WTC11 (cell line): ENCODE data around the gene ARPC1B. TPM values are rescaled to one million over a fixed set of nuclear protein-coding genes. Genes with fewer than 3 reads are reported as not detected.

Source experiments
- ATAC-seq: fragments of 200-7000 bp; cut with Tn5 transposase; 2 replicates; pipeline ENCODE4 v1.10.0; 2021; ENCODE audit warnings: mild to moderate bottlenecking, moderate library complexity
- CTCF ChIA-PET: fragments of 300-600 bp; sonication (Branson Sonifier 250); formaldehyde crosslinking; loops from one replicate; lab custom pipeline; 2021; ENCODE audit warnings: antibody characterized with exemption; lab: Charles Lee
- POLR2A ChIA-PET: fragments of 350-600 bp; sonication (Branson Sonifier 250); formaldehyde crosslinking; loops from one replicate; lab custom pipeline; 2021; ENCODE audit warnings: antibody characterized with exemption; lab: Charles Lee
- DNase-seq: peaks from one replicate; pipeline ENCODE4 v3.0.0; 2021; ENCODE audit warnings: low spot score
- H3K27ac Mint-ChIP-seq: 2 replicates; pipeline ENCODE4 v1.8.0; 2021; ENCODE audit warnings: mixed read lengths
- H3K27me3 Mint-ChIP-seq: 2 replicates; pipeline ENCODE4 v1.8.0; 2021; ENCODE audit warnings: low read depth, mild to moderate bottlenecking, moderate library complexity, mixed read lengths
- H3K36me3 Mint-ChIP-seq: 2 replicates; pipeline ENCODE4 v1.8.0; 2021; ENCODE audit warnings: mixed read lengths
- H3K4me1 Mint-ChIP-seq: 2 replicates; pipeline ENCODE4 v1.8.0; 2022; ENCODE audit warnings: mixed read lengths
- H3K4me3 Mint-ChIP-seq: 2 replicates; pipeline ENCODE4 v1.8.0; 2021; ENCODE audit warnings: mild to moderate bottlenecking, moderate library complexity, mixed read lengths
- H3K9me3 Mint-ChIP-seq: 2 replicates; pipeline ENCODE4 v1.8.0; 2021; ENCODE audit warnings: mixed read lengths
- ARID4B ChIP-seq: sonication (generic); formaldehyde crosslinking; IDR thresholded peaks from 2 replicates; pipeline ENCODE4 v1.8.0; 2023; ENCODE audit warnings: missing genetic modification reagents, mild to moderate bottlenecking, borderline replicate concordance
- ATF3 ChIP-seq: sonication (generic); formaldehyde crosslinking; conservative IDR thresholded peaks from 2 replicates; pipeline ENCODE4 v1.8.1; 2022; ENCODE audit warnings: mild to moderate bottlenecking, missing genetic modification reagents
- CREM ChIP-seq: sonication (generic); formaldehyde crosslinking; IDR thresholded peaks from 2 replicates; pipeline ENCODE4 v1.8.1; 2022; ENCODE audit warnings: mild to moderate bottlenecking, missing genetic modification reagents, moderate library complexity
- EMX1 ChIP-seq: fragments of 250-450 bp; sonication (Bioruptor Pico); IDR thresholded peaks from 2 replicates; pipeline ENCODE4 v1.8.0; 2021; ENCODE audit warnings: mild to moderate bottlenecking
- ESRRA ChIP-seq: sonication (generic); formaldehyde crosslinking; IDR thresholded peaks from 2 replicates; pipeline ENCODE4 v1.8.1; 2022; ENCODE audit warnings: mild to moderate bottlenecking, missing genetic modification reagents, borderline replicate concordance
- ETV6 ChIP-seq: sonication (generic); formaldehyde crosslinking; IDR thresholded peaks from 2 replicates; pipeline ENCODE4 v1.8.1; 2022; ENCODE audit warnings: mild to moderate bottlenecking, missing genetic modification reagents
- FOXK1 ChIP-seq: sonication (generic); formaldehyde crosslinking; IDR thresholded peaks from 2 replicates; pipeline ENCODE4 v1.8.0; 2022; ENCODE audit warnings: mild to moderate bottlenecking, moderate library complexity, missing genetic modification reagents
- GTF2I ChIP-seq: fragments of 250-450 bp; sonication (Bioruptor Pico); conservative IDR thresholded peaks from 2 replicates; pipeline ENCODE4 v1.4.0; 2021; ENCODE audit warnings: mild to moderate bottlenecking
- MXD4 ChIP-seq: fragments of 250-450 bp; sonication (Bioruptor Pico); IDR thresholded peaks from 2 replicates; pipeline ENCODE4 v1.8.0; 2021; ENCODE audit warnings: mild to moderate bottlenecking, moderate library complexity, borderline replicate concordance
- MYBL2 ChIP-seq: sonication (generic); formaldehyde crosslinking; IDR thresholded peaks from 2 replicates; pipeline ENCODE4 v1.8.1; 2023; ENCODE audit warnings: mild to moderate bottlenecking, moderate library complexity, missing genetic modification reagents
- SP1 ChIP-seq: sonication (generic); formaldehyde crosslinking; conservative IDR thresholded peaks from 2 replicates; pipeline ENCODE4 v1.8.1; 2022; ENCODE audit warnings: missing genetic modification reagents
- ZNF121 ChIP-seq: sonication (generic); formaldehyde crosslinking; IDR thresholded peaks from 2 replicates; pipeline ENCODE4 v1.8.0; 2023; ENCODE audit warnings: missing genetic modification reagents
- ZNF138 ChIP-seq: sonication (generic); formaldehyde crosslinking; conservative IDR thresholded peaks from 2 replicates; pipeline ENCODE4 v1.8.1; 2022; ENCODE audit warnings: mild to moderate bottlenecking, moderate library complexity, missing genetic modification reagents
- ZNF232 ChIP-seq: sonication (generic); formaldehyde crosslinking; IDR thresholded peaks from 2 replicates; pipeline ENCODE4 v1.8.0; 2022; ENCODE audit warnings: mild to moderate bottlenecking, missing genetic modification reagents
- total RNA-seq: library from RNA; stranded (reverse); gene quantifications from 3 replicates; pipeline ENCODE4 v1.2.3, GENCODE V29; 2021
- TF ChIP-seq, protein P1 (sequence below): fragments of 250-450 bp; sonication (Bioruptor Pico); IDR thresholded peaks from 2 replicates; pipeline ENCODE4 v1.9.0; 2021; ENCODE audit warnings: moderate library complexity, mild to moderate bottlenecking, inconsistent platforms, borderline replicate concordance
- TF ChIP-seq, protein P2 (sequence below): sonication (generic); formaldehyde crosslinking; IDR thresholded peaks from 2 replicates; pipeline ENCODE4 v1.8.1; 2023; ENCODE audit warnings: mild to moderate bottlenecking, moderate library complexity, missing genetic modification reagents
- TF ChIP-seq, protein P3 (sequence below): sonication (generic); formaldehyde crosslinking; IDR thresholded peaks from 2 replicates; pipeline ENCODE4 v1.8.1; 2022; ENCODE audit warnings: low read depth, mild to moderate bottlenecking, moderate library complexity, missing genetic modification reagents, borderline replicate concordance

ARPC1B gene
- total RNA-seq, 1 experiment from 2014 or later: 66.2 TPM

DNA sequence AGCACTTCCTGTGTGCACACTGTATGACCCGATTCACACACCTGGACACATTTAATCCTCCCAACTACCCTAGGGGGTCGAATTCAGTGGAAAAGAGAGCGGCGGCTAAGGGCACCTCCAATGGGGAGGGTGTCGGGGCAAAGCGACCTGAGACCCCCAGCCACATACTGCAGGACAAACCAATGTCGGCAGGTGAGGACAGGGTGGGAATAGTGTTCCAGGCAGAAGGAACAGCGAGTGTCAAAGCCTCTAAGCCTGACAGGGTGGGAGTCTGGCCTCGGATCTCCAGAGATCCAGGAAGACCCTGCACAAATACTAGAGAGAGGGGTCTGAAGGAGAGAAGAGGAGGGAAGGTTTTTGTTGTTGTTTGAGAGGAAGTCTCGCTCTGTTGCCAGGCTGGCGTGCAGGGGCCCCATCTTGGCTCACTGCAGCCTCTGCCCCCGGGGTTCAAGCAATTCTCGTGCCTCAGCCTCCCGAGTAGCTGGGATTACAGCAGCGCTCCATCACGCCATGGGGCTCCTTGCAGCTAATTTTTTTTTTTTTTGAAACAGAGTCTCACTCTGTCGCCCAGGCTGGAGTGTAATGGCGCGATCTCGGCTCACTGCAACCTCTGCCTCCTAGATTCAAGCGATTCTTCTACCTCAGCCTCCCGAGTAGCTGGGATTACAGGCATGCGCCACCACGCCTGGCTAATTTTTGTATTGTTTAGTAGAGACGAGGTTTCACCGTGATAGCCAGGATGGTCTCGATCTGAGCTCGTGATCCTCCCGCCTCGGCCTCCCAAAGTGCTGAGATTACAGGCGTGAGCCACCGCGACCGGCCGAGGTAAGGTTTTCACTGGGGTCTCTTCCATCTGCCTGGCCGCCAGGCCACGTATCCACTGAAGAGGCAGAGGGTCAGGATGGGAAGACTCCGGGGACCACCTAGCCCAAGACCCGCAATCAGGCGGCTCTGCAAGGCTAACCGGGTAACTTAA, 1.2 kb upstream of the ARPC1B start (continued):
- TF ChIP-seq ATF3 (CRISPR knock-in tag) (no peak), ZNF121 (CRISPR knock-in tag) (no peak), CREM (CRISPR knock-in tag) (no peak), ZNF138 (CRISPR knock-in tag) (no peak), GTF2I (CRISPR knock-in tag) (no peak), EMX1 (CRISPR knock-in tag) (no peak), MXD4 (CRISPR knock-in tag) (no peak), ESRRA (CRISPR knock-in tag) (no peak)
- TF ChIP-seq, protein P1, sequence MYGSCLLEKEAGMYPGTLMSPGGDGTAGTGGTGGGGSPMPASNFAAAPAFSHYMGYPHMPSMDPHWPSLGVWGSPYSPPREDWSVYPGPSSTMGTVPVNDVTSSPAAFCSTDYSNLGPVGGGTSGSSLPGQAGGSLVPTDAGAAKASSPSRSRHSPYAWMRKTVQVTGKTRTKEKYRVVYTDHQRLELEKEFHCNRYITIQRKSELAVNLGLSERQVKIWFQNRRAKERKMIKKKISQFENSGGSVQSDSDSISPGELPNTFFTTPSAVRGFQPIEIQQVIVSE (CRISPR knock-in tag): no peak

DNA sequence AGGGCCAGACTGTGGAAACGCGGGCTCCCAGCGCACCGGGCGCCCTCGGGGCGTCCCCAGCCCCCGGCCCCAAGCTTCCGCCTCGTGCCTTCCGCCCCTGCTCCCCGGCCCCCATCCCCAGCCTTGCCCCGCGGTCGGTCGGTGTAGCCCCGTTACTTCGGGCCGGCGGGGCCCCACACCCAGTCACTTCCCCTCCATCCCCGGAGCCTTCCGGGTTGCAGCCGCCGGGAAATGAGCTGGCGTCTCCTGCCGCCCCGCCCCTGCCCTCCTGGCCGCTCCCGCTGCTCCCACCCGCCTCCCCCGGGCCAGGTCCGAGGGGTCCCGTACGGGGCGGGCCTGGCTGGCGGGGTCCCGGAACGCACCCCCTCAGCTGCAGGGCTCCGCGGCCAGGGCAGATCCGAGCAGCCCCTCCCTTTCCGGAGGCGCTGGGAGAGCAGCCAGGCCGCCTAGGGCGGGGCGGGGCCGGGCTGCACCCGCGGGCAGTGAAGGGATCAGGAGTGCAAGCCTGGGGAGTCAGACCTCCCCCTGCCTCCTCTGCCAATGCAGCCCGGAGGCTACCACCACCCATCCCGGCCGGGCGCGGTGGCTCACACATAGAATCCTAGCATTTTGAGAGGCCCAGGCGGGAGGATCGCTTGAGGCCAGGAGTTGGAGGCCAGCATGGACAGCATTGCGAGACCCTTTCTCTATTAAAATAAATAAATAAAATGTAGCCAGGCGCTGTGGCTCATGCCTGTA, 709 bp downstream of the ARPC1B start:
- no peak overlapping the region for H3K27ac Mint-ChIP-seq
- ChIA-PET CTCF (interaction anchor here (0.6 to 1.3 kb wide), 6 partner anchors 10 to 1075 kb away, joined by 3 to 11 read pairs (median 3); partner anchors contain the start of gene GAL3ST4), POLR2A (interaction anchor here (0.6 to 1.0 kb wide), 3 partner anchors 19 to 1184 kb away, joined by 4 to 5 read pairs (median 4); partner anchors contain the start of genes BUD31 and PDAP1)
- H3K36me3 Mint-ChIP-seq: peaks cover 11% of the 10 kb centered on the region
- H3K9me3 Mint-ChIP-seq: no peaks in the 10 kb centered on the region
- peaks cover 21% of the 10 kb centered on the region for H3K4me1 Mint-ChIP-seq
- peak; percentile 60 for DNase-seq
- peak overlapping the region; percentile 65 for H3K4me3 Mint-ChIP-seq
- peaks cover 12% of the 10 kb centered on the region for H3K27me3 Mint-ChIP-seq
- TF ChIP-seq ZNF232 (CRISPR knock-in tag) (0 out of 2 replicates have a peak, but pooled peaks have one; percentile 13), ARID4B (CRISPR knock-in tag) (no peak), MYBL2 (CRISPR knock-in tag) (no peak), GTF2I (CRISPR knock-in tag) (peak; percentile 98), SP1 (0 out of 2 replicates have a peak, but pooled peaks have one; percentile 25), CREM (CRISPR knock-in tag) (no peak), ETV6 (CRISPR knock-in tag) (peak; percentile 41; the same call in 1 of the 2 replicates), ZNF121 (CRISPR knock-in tag) (peak; percentile 83), FOXK1 (no peak)
- TF ChIP-seq, protein P2, sequence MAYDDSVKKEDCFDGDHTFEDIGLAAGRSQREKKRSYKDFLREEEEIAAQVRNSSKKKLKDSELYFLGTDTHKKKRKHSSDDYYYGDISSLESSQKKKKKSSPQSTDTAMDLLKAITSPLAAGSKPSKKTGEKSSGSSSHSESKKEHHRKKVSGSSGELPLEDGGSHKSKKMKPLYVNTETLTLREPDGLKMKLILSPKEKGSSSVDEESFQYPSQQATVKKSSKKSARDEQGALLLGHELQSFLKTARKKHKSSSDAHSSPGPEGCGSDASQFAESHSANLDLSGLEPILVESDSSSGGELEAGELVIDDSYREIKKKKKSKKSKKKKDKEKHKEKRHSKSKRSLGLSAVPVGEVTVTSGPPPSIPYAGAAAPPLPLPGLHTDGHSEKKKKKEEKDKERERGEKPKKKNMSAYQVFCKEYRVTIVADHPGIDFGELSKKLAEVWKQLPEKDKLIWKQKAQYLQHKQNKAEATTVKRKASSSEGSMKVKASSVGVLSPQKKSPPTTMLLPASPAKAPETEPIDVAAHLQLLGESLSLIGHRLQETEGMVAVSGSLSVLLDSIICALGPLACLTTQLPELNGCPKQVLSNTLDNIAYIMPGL (CRISPR knock-in tag): peak; percentile 66; the same call in 1 of the 2 replicates
- TF ChIP-seq, protein P3, sequence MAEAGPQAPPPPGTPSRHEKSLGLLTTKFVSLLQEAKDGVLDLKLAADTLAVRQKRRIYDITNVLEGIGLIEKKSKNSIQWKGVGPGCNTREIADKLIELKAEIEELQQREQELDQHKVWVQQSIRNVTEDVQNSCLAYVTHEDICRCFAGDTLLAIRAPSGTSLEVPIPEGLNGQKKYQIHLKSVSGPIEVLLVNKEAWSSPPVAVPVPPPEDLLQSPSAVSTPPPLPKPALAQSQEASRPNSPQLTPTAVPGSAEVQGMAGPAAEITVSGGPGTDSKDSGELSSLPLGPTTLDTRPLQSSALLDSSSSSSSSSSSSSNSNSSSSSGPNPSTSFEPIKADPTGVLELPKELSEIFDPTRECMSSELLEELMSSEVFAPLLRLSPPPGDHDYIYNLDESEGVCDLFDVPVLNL (CRISPR knock-in tag): no peak
- TF ChIP-seq, protein P1 (CRISPR knock-in tag): no peak
- ATAC-seq: peak; percentile 51
